HL-60 (cell line): Measurements from ENCODE around the gene CLEC4M.

Experiments
- DNase-seq, 2 experiments: peaks; one replicate each; pipeline ENCODE4 v3.0.0-alpha.2; 2010 to 2020; ENCODE audit warnings: low read depth in 1 of 2, low spot score in 1 of 2
- H3K27ac ChIP-seq: fragments of 250-450 bp; sonication (Bioruptor Pico); replicated peaks from 2 replicates; pipeline ENCODE4 v1.5.1; 2020; ENCODE audit warnings: mild to moderate bottlenecking, moderate library complexity
- H3K27me3 ChIP-seq: fragments of 250-450 bp; sonication (Bioruptor Pico); 2 replicates; pipeline ENCODE4 v1.5.1; 2021; ENCODE audit warnings: mild to moderate bottlenecking, moderate library complexity; ENCODE audit not compliant: insufficient read depth, poor library complexity, severe bottlenecking
- H3K4me3 ChIP-seq: replicated peaks from 2 replicates; pipeline ENCODE4 v1.5.1; 2011; ENCODE audit warnings: mild to moderate bottlenecking, control low read depth, low read length; ENCODE audit not compliant: insufficient read depth
- GABPA ChIP-seq: IDR thresholded peaks from 2 replicates; pipeline ENCODE4 v1.6.1; 2012; ENCODE audit warnings: low read depth
- POLR2AphosphoS5 ChIP-seq: IDR thresholded peaks from 2 replicates; pipeline ENCODE4 v1.6.1; 2012; ENCODE audit warnings: low read depth
- SPI1 ChIP-seq: IDR thresholded peaks from 2 replicates; pipeline ENCODE4 v1.6.1; 2012; ENCODE audit warnings: low read depth, mild to moderate bottlenecking, borderline replicate concordance
- TF ChIP-seq, protein P1 (sequence below): IDR thresholded peaks from 2 replicates; pipeline ENCODE4 v1.6.1; 2012; ENCODE audit warnings: low read depth; ENCODE audit not compliant: insufficient replicate concordance
- TF ChIP-seq, protein P2 (sequence below): IDR thresholded peaks from one replicate; pipeline ENCODE4 v1.5.1; 2011; ENCODE audit warnings: low read length, control low read depth, inconsistent platforms; ENCODE audit not compliant: insufficient read depth

Gene CLEC4M

GRCh38 chr19:7718668-7719067 is 44.4 kb upstream of the CLEC4M start:
- DNase-seq, result no peak
- TF ChIP-seq, protein P1, sequence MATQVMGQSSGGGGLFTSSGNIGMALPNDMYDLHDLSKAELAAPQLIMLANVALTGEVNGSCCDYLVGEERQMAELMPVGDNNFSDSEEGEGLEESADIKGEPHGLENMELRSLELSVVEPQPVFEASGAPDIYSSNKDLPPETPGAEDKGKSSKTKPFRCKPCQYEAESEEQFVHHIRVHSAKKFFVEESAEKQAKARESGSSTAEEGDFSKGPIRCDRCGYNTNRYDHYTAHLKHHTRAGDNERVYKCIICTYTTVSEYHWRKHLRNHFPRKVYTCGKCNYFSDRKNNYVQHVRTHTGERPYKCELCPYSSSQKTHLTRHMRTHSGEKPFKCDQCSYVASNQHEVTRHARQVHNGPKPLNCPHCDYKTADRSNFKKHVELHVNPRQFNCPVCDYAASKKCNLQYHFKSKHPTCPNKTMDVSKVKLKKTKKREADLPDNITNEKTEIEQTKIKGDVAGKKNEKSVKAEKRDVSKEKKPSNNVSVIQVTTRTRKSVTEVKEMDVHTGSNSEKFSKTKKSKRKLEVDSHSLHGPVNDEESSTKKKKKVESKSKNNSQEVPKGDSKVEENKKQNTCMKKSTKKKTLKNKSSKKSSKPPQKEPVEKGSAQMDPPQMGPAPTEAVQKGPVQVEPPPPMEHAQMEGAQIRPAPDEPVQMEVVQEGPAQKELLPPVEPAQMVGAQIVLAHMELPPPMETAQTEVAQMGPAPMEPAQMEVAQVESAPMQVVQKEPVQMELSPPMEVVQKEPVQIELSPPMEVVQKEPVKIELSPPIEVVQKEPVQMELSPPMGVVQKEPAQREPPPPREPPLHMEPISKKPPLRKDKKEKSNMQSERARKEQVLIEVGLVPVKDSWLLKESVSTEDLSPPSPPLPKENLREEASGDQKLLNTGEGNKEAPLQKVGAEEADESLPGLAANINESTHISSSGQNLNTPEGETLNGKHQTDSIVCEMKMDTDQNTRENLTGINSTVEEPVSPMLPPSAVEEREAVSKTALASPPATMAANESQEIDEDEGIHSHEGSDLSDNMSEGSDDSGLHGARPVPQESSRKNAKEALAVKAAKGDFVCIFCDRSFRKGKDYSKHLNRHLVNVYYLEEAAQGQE, result no peak
- TF ChIP-seq, protein P2, sequence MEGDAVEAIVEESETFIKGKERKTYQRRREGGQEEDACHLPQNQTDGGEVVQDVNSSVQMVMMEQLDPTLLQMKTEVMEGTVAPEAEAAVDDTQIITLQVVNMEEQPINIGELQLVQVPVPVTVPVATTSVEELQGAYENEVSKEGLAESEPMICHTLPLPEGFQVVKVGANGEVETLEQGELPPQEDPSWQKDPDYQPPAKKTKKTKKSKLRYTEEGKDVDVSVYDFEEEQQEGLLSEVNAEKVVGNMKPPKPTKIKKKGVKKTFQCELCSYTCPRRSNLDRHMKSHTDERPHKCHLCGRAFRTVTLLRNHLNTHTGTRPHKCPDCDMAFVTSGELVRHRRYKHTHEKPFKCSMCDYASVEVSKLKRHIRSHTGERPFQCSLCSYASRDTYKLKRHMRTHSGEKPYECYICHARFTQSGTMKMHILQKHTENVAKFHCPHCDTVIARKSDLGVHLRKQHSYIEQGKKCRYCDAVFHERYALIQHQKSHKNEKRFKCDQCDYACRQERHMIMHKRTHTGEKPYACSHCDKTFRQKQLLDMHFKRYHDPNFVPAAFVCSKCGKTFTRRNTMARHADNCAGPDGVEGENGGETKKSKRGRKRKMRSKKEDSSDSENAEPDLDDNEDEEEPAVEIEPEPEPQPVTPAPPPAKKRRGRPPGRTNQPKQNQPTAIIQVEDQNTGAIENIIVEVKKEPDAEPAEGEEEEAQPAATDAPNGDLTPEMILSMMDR, result no peak
- TF ChIP-seq GABPA (no peak), POLR2AphosphoS5 (no peak), SPI1 (no peak)
- no peaks in the 10 kb centered on the region for H3K27me3 ChIP-seq
- H3K4me3 ChIP-seq, result no peak overlapping the region
- no peak overlapping the region for H3K27ac ChIP-seq

DNA sequence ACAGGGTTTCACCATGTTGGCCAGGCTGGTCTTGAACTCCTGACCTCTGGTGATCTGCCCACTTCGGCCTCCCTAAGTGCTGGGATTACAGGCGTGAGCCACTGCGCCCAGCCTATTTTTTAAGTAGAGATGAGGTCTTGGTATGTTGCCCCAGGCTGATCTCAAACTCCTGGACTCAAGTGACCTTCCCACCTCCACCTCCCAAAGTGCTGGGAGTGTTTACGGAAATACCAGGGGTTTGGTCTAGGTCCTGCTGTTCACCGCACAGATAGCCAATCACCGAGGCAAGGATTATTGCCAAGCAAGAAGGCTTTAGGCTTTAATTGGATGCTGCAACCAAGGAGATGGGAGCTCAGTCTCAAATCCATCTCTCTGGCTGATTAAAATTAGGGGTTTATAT is 42.7 kb upstream of the CLEC4M start:
- TF ChIP-seq GABPA, result no peak
- TF ChIP-seq SPI1, result no peak
- TF ChIP-seq POLR2AphosphoS5, result no peak
- TF ChIP-seq, protein P1, result no peak
- TF ChIP-seq, protein P2, result no peak
- no peak overlapping the region for H3K27ac ChIP-seq
- H3K4me3 ChIP-seq, result no peak overlapping the region
- DNase-seq, result no peak
- no peaks in the 10 kb centered on the region for H3K27me3 ChIP-seq

GRCh38 chr19:7722231-7722651 is 40.8 kb upstream of the CLEC4M start:
- Histone ChIP-seq H3K27me3 (no peaks in the 10 kb centered on the region), H3K27ac (no peak overlapping the region), H3K4me3 (no peak overlapping the region)
- no peak for DNase-seq
- TF ChIP-seq SPI1, result no peak
- TF ChIP-seq POLR2AphosphoS5, result no peak
- TF ChIP-seq, protein P1, result no peak
- TF ChIP-seq GABPA, result no peak
- TF ChIP-seq, protein P2, result no peak
